Suppressor macrophage treated with lipopolysaccharide for 4 hours (primary cell): ENCODE measurements around the gene AARS2.
A peak's percentile ranks its signal among the peaks of the same experiment; 100 is the strongest.
"Not testable (repeated sequence)": the region's sequence is repeated elsewhere in the genome, so short reads cannot be mapped to it uniquely, and the experiment has no call there.

Experiments
- DNase-seq: peaks from one replicate; pipeline ENCODE4 v3.0.0-alpha.2; 2020

Gene AARS2

DNA sequence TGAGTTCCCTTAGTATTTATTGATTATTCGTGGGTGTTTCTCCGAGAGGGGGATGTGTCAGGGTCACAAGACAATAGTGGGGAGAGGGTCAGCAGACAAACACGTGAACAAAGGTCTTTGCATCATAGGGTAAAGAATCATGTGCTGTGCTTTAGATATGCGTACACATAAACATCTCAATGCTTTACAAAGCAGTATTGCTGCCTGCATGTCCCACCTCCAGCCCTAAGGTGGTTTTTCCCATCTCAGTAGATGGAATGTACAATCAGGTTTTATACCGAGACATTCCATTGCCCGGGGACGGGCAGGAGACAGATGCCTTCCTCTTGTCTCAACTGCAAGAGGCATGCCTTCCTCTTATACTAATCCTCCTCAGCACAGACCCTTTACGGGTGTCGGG lies 15.1 kb upstream of the AARS2 start:
- not testable (repeated sequence) for DNase-seq

DNA sequence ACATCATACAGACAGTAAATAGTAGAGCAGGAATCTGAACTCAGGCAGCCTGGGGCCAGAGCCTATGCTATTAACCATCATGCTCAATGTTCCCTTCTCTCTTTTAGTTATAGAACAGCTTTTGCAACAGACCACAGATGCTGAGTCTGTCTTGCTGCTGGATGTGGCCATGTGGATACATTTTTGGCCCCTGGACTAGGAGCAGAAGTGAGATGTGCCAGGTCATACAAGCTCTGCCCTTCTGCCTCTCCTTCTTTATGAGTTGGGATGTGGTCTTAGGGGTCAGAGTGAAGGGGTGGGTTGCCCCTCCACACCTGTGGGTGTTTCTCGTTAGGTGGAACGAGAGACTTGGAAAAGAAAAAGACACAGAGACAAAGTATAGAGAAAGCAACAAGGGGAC lies 14.6 kb upstream of the AARS2 start:
- DNase-seq: no peak

DNA sequence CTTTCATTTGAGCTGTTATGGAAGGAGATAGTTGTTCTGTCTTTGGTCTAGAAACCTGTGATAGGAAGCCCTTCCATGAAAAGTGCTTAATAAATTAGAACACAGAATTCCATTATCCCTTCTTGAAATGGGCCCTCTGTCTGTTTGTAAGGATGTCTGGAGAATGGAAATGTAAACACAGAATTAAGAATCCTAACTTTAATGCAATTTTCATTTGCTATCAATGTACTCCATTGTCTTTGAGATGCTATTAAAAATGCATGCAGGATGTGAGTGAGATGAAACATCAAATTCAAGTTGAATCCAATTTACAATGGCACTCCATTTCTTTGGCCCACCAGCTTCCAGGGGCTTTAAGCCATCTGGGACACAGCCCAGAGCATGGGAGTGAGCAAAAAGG lies 13.9 kb upstream of the AARS2 start:
- DNase-seq: no peak

DNA sequence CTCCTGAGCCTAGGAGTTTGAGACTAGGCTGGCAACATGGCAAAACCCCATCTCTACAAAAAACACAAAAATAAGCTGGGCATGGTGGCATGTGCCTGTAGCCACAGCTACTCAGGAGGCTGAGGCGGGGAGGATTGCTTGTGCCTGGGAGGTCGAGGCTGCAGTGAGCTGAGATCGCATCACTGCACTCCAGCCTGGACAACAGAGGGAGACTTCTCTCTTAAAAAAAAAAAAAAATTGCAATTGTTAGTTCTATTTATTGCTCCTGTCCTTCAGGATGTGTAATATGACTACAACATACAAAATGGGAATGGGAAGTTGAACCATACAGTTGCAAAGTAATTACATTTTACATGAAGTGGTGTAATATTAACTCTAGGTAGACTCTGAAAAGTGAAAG lies 8.1 kb upstream of the AARS2 start:
- DNase-seq: no peak

DNA sequence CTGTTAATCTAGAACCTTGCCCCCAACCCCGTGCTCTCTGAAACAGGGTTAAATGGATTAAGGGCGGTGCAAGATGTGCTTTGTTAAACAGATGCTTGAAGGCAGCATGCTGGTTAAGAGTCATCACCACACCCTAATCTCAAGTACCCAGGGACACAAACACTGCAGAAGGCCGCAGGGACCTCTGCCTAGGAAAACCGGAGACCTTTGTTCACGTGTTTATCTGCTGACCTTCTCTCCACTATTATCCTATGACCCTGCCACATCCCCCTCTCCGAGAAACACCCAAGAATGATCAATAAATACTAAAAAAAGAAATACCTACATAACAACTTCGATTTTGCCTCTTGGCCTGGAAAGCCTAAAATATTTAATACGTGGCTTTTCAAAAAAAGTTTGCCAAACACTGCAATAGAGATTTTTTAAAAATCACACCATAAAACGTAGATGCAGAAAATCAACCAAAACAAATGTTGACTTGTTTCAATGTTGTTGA lies 4.0 kb upstream of the AARS2 start:
- not testable (repeated sequence) for DNase-seq

DNA sequence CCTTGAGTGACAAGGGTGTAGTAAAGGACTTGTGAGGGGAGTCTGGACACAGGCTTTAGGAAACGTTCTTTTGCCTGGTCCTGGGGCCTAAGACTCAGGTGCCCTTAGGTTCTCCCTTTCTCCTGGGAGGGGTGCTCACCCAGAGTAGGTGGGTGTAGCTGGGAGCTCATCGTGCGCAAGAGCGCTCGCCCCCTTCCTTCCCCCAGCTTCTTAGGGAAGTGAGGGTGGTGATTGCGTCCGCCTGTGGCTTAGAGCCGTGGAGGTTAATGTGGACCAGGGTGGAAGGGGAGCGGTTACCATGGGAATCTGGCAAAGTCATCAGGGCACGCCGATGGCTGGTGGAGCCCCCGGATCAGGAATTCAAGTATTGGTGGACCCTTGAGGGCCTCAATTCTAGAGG lies 3.3 kb upstream of the AARS2 start:
- peak; percentile 29 for DNase-seq

DNA sequence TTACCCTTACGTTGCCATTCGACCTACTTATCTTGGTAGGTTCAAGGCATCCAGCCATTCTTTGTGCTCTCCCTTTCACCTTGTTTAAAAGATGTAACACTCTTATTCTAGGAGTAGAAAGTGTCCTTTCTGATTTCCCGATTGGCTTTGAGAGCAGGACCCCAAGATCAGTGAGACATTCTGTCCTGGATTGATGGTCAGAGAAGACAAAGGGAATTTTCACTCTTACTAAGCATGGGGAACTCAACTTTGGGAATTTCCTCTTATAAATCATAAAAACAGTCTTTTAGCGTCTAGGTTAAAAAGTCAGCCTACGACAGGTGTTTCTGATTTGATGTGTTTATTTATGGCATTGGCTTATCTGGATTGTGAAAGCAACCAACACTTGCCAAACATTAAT lies 2.8 kb upstream of the AARS2 start:
- no peak for DNase-seq

DNA sequence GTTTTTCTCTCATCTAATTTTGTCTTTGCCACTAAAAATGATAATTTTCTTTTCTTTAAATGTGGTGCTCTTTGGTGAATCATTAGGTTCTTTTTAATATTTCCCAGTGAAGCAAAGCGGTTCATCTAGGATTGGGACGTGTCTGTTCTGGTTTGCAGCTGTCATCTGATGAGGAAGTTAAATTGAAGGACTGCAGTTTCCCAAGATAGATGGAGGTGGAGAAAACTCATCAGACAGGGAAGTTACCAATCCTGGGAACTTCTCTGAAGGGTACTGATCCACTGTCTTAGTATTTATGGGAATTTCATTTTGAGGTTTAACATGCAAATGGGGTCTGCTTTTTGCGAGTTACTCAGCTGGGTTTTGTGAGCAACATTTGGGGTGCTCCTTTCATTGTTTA lies 2.4 kb upstream of the AARS2 start:
- DNase-seq: peak; percentile 86

DNA sequence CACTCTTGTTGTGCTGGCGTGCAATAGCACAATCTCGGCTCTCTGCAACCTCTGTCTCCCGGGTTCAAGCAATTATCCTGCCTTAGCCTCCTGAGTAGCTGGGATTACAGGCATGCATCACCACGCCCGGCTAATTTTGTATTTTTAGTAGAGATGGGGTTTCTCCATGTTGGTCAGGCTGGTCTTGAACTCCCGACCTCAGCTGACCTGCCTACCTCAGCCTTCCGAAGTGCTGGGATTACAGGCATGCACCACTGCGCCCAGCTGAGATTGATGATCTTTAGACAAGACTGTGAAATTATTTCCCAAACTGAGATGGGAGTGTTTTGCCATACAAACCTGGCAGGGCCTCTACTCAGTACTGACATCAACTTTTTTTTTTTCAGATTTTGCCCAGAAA lies 1.5 kb upstream of the AARS2 start:
- not testable (repeated sequence) for DNase-seq

DNA sequence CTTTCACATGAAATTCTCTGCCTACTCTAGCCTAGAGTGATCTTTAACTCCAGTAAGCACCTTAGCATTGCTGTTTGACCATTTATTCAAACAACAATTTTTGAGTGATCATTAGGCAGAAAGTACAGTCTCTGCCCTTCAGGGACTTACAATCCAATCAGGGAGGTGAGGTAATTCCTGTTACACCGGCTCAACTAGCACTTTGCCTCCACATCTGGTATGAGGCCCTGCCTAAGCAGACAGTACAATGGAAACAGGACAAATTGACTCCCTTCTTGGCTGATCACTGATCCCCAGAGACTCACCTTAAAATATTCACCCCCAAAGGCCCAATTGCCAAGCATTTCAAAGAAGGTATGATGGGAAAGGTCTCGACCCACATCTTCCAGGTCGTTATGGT lies 1.4 kb downstream of the AARS2 start:
- no peak for DNase-seq

DNA sequence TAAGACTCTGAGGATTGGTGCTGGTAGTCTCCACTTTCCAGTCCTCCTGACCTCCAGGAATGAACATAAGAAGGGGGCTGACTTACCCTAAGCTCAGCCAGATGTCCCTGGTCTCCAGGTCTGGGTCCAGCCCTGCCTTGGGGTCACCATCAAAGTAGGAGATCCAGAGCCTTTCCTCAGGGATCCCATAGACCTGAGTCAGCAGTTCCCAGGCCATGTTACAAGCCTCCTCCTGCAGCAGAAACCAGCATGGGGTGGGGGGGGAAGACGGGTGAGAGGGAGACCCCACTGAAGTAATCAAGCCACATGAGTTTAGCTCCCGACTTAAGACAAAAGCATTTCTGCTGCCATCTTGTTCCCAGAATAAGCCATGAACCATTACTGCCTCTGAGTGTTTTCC lies 1.8 kb downstream of the AARS2 start:
- no peak for DNase-seq

DNA sequence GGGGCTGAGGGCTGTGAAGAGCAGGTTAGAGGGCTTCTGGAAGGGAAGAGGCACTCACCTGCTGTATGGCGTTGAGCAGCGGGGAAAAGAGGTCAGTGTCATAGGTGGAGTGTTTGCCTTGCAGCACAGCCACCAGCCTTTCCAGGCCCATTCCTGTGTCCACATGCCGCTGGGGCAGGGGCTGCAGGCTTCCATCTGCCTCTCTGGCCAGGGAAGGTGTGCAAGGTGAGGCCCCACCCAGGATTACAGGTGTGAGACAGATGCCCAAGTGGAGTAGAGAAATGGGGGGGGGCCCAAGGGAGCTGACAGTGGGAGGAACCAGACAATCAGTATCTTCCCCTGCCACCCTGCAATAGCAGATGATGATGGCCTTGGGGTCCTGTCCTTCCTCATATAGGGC lies 2.9 kb downstream of the AARS2 start:
- DNase-seq: no peak

DNA sequence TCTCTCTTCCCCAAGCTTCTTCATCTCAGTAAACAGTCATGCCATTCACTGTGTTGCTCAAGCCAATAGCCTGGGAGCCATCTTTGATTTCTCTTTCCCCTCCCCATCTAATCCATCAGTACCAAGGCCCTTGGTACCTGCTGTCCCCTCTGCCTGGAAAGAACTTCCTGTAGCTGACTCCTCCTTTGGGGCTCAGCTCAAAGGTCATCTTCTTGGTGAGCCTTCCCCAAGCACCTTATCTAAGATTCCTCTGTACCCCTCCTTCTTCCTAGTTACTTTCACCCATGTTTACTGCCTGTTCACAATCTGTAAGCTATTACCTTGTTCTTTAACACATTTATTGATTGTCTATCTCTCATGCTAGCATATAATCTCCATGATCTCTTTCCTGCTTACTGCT lies 3.5 kb downstream of the AARS2 start:
- DNase-seq: no peak

DNA sequence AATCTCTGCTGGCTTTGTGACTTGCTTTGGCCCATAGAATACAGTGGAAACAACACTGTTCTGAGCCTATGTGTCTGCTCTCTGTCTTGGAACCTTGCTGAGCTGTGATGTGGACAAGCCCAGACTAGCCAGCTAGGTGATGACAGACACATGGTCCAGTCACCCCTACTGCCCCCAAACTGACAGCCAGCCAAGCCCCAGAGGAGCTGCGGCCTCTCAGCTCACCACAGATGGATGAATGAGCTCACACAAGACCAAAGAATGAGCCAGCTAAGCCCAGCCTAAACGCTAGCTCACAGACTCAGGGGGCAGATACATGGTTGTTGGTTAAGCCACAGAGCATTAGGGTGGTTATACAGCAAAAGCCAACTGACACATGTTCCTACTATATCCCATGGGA lies 4.1 kb downstream of the AARS2 start:
- DNase-seq: no peak

DNA sequence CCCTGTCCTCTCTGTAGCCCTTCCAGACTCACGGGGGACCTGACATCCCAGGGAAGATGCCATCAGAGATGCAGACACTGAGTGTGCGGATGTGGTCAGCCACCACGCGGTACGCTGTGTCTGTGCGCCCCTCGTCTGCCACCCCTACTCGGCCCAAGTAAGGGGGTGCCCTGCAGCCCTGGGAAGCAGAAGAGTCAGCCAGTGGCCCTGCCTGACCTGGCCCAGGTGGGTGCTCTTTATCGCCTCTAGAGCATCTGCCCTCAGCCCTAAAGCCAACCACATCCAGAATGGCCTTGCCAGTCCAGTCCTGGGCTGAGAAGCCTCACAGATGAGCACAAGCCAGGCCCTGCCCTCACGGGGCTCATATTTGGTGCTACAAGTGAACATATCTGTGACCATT lies 5.9 kb downstream of the AARS2 start:
- DNase-seq: no peak

DNA sequence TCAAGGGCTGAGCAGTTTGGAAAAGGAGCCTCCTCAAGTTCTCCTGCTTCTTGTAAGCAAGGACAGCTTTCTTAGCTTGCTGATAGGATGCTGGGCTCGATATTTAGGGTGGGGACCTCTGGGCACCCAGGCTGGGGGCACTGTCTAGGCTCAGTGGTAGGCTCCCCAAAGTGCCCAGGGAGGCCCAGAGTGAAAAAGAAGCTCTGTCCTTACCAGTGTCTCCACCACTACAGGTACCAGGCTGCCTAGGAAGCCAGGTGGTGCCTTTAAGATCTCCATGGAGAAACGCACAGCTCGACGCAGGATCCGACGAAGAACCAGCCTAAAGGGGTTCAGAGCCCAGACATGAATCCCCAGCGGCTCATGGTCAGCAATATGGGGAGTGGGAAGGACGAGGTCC lies 6.4 kb downstream of the AARS2 start:
- no peak for DNase-seq

DNA sequence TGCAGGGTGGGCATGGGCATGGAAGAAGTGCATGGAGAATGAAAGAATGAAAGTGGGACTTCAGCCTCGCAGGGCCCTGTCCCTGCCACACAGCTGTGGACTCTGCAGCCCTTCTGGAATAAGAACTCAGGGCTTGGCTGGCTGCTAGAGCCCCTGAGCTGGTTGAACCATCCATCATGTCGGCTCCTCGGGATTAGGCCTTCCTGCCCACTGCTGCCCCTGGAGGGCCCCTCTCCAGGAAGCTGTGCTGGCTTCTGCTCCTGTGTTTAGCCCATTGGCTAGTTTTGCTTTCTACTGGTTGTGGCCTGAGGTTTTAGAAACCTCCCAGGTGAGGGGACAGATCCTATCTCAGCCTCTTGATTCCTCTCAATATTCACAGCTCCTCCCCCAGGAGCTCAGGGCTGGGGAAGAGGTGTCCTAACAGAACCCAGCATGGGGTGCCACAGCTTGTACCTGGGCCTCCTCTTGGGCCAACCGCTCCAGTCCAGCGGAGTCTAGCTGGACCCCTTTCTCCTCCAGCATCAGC lies 7.9 kb downstream of the AARS2 start:
- DNase-seq: no peak

DNA sequence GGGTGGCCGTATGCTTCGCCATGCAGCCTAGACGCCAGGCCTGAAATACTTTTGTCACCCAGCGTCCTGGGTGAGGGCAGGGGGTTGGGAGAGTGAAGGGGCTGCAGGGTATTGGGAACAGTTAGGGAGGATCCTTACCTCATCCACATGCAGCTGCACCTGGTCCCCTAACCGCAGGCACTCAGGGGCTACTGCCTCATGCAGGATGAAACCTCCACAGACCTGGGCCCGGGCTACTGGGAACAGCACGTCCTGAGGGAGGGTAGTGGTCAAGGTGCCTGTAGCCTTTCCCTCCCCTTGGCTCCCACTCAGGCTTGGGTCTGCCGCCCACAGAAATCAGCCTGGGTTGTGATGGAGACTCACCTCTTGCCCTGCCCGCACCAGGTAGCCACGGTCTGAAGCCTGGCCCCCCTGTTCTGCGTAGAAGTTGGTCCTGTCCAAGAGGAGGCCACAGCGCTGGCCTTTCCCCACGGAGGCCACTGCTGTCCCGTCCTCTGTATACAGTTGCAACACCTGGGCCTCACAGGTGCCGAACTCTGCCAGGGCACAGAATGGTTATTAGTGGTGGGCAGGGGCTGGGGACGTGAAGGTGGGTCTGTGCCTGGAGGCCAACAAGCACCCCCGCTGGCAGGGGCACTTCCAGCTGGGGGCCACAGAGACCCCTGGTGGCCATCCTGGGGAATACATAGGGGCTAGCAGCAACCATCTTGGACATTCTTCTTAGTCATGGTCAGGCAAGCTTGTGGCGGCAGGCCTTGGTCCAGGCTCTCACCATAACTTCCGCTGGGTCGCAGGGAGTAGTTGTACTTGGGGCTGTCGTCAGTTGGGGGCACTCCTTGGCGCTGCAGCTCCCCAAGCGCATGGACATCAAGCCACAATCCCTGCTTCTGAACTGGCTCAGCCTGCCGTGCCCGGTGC lies 8.6 kb downstream of the AARS2 start:
- DNase-seq: peak; percentile 59

DNA sequence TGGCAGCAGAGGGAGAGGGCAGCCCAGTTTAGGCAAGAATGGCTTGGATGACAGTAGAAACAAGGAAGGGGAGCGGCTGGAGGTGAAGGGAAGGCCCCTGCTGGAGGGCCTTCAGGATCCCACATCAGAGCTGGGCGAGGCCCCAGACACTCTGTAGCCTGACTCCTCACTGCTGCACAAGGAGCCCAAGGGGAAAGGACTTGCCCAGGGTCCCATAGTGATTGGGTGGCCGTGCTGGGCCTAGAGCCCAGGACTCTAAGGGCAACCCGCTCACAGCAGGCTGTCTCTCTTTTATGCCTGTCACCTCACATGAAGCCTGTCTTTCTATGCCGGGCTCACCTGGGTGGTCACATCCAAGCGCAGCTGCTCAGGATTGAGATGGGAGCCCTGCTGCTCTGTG lies 9.3 kb downstream of the AARS2 start:
- no peak for DNase-seq

DNA sequence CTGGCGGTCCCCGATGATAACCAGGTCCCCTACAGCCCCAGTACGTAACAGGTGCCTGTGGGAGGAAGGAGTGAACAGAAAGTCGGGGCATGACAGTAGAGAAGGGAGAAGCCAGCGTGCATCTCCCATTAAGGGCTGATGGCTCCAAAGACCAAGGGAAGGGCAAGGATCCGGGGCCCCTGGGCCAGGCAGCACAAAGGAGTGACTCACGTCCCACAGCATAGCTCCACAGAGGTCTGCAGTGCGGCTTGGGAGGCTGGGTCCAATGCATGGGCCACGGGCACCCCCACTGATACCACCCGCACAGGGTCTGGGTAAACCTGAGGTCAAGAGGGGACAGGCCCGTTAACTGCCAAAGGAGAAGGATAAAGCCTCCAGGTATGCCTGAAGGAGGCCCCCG lies 10.3 kb downstream of the AARS2 start:
- DNase-seq: no peak

DNA sequence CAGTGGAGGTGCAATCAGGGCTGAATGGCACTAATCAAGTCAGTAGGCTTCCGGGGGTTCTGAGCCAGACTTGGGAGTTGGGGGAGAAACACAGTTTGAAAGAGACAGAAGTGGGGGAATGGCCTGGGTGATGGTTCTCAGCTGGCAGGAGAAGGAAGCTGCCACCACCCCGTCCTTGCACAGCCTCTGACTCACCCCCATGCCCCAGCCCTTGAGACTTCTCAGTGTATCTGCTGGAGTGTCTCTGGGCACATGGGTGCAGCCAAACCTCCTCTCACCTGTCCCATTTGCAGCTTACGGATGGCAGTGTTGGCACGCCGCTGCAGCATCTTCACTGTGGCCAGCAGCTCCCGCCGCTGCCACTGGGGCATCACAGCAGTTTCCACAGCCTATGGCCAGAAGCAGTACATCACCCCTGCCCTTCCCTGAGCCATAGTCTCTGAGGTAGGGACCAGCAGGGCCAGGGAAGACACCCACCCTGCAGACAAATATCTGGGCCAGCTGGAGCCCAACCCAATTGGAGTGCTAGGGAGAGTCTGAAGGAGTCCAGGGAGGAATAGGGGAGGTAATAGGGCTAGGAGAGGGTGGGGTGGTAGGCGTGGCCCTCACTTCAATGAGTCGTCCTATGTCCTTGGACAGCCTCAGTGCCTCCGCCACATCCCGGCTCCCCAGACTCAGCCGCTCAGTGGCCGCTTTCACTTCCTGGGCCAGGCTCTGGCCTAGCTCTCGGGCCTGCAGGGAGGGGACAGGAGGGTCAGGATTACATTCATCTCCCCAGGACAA lies 11.2 kb downstream of the AARS2 start:
- no peak for DNase-seq

DNA sequence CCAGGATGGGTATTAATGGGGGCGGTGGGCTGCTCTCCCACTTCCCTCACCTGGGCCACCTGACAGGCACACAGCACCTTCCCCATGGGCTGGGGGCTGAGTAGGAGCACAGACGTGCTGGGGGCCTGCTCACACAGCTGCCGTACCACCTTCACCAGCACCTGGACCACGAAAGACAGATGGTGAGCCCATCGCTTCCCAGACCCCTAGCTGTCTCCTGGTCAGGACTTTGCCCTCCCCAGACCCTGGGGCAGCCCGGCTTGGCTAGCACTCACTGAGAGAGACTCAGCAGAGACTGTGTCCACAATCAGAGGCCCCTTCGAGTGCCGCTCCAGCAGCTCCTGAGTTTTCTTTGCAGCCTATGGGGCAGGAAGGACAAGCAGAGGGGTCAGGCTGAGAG lies 12.0 kb downstream of the AARS2 start:
- no peak for DNase-seq

DNA sequence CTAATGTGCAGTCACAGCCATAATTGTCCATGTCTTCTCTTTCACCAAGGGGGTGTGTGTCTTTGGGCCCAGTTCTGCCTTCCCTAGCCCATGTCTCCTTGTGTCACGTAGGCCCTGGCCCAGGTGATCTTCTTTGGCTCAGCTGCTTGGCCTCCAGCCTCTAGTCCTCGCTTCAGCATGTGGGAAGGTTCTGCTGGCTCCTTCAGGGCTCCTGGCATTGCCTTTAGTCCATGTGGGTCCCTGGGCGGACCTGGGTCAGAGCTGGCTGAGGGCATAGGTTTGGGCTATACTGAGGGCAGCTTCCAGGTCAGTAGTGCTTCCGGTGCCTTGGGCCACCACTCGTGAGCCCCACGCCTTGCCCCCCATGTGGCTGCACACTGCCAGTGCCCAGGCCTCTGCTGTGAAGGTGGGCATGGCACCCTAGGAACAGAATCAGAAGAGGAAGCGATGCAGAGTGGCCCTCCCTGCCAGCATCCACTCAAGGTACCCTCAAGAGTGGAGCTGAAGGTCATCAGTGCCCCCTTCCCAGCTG lies 12.8 kb downstream of the AARS2 start:
- no peak for DNase-seq

DNA sequence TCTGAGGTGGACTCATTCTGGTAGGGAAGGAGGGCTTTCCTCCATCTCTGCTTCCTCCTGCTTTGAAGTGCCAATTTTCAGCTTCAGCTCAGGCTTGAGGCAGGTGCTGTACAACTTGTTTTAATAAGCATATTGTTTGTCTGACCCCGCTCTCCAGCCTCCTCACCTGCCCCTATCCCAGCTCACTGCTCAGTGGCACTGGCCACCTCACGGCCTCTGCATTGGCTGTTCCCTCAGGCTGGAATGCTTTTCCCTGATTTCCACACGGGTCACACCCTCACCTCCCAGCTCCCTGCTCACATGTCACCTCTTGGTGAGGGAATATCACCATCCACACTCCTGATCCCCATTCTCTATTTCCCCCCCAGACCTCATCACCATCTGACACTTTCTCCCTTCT lies 14.3 kb downstream of the AARS2 start:
- no peak for DNase-seq
